Common myeloid progenitor, CD34-positive (primary cell): ENCODE data around the gene CCNDBP1.
"Not testable (repeated sequence)": the region's sequence is repeated elsewhere in the genome, so short reads cannot be mapped to it uniquely, and the experiment has no call there.

Experiments used
- CTCF ChIA-PET: fragments of 350-600 bp; sonication (Branson Sonifier 250); formaldehyde crosslinking; loops from one replicate; lab custom pipeline; 2021; ENCODE audit warnings: antibody characterized with exemption; lab: Charles Lee
- POLR2A ChIA-PET: fragments of 350-600 bp; sonication (Branson Sonifier 250); formaldehyde crosslinking; loops from one replicate; lab custom pipeline; 2021; ENCODE audit warnings: antibody characterized with exemption; lab: Charles Lee
- DNase-seq, 3 donors: peaks; one replicate each; pipeline versions ENCODE4 v3.0.0 to v3.0.0-alpha.2; 2013
- H3K27ac ChIP-seq, 2 experiments: 1 replicate in 1 of 2; 2 replicates in 1 of 2; pipeline ENCODE4 v1.7.0; 2013; ENCODE audit warnings: inconsistent platforms in 2 of 2, low read length in 2 of 2, mild to moderate bottlenecking in 2 of 2, low read depth in 1 of 2, moderate library complexity in 1 of 2; ENCODE audit not compliant: severe bottlenecking in 2 of 2, insufficient read depth in 1 of 2, poor library complexity in 1 of 2
- H3K27me3 ChIP-seq, 5 experiments: replicated peaks in 2 of 5; 1 replicate in 3 of 5; 2 replicates in 2 of 5; pipeline versions ENCODE4 v1.6.1 to v1.7.0; 2013; ENCODE audit warnings: low read length in 4 of 5, mild to moderate bottlenecking in 2 of 5, moderate library complexity in 2 of 5, inconsistent platforms in 1 of 5; ENCODE audit not compliant: insufficient read depth in 5 of 5, control insufficient read depth in 4 of 5
- H3K36me3 ChIP-seq, 4 experiments: 1 replicate in 2 of 4; 2 replicates in 2 of 4; pipeline versions ENCODE4 v1.6.1 to v1.7.0; 2013; ENCODE audit warnings: low read length in 3 of 4, control low read depth in 1 of 4, mild to moderate bottlenecking in 1 of 4; ENCODE audit not compliant: control insufficient read depth in 4 of 4, insufficient read depth in 4 of 4
- H3K4me1 ChIP-seq, 4 experiments: 1 replicate in 3 of 4; 2 replicates in 1 of 4; pipeline versions ENCODE4 v1.6.1 to v1.7.1; 2013; ENCODE audit warnings: low read length in 3 of 4, mild to moderate bottlenecking in 3 of 4, control low read depth in 1 of 4, inconsistent platforms in 1 of 4, moderate library complexity in 1 of 4; ENCODE audit not compliant: control insufficient read depth in 4 of 4, insufficient read depth in 4 of 4; ENCODE audit errors: control extremely low read depth in 1 of 4
- H3K4me3 ChIP-seq, 7 experiments: 1 replicate in 4 of 7; 2 replicates in 3 of 7; pipeline versions ENCODE4 v1.5.1 to v1.7.0; 2013; ENCODE audit warnings: mild to moderate bottlenecking in 7 of 7, low read length in 6 of 7, moderate library complexity in 6 of 7, inconsistent platforms in 2 of 7, low read depth in 2 of 7, control low read depth in 1 of 7; ENCODE audit not compliant: insufficient read depth in 4 of 7, control insufficient read depth in 1 of 7; ENCODE audit errors: extremely low read depth in 1 of 7
- H3K9me3 ChIP-seq, 5 experiments: 1 replicate in 4 of 5; 2 replicates in 1 of 5; pipeline versions ENCODE4 v1.6.1 to v1.7.1; 2013; ENCODE audit warnings: low read length in 4 of 5, mild to moderate bottlenecking in 2 of 5, inconsistent platforms in 1 of 5, low read depth in 1 of 5, moderate library complexity in 1 of 5; ENCODE audit not compliant: control insufficient read depth in 4 of 5, insufficient read depth in 2 of 5; ENCODE audit errors: control extremely low read depth in 1 of 5
- WGBS: methylation state at CpG from one replicate; pipeline ENCODE4 v1.1.5; 2013; ENCODE audit not compliant: insufficient coverage; 5-methylcytosine and 5-hydroxymethylcytosine counted together

Gene CCNDBP1

DNA sequence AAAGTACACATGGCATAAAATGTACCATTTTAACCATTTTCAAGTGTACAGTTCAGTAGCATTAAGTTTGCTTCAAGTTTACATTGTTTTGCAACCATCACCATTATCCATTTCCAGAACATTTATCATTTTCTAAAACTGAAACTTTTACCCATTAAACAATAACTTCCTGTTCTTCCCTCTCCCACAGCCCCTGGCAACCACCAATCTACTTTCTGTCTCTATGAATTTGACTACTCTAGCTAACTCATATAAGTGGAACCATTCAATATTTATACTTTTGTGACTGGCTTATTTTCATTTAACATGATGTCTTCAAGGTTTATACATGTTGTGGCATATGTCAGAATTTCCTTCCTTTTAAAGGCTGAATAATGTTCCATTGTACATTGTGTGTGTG, 31.9 kb upstream of the CCNDBP1 start:
- POLR2A ChIA-PET, result no interaction called here
- H3K27ac ChIP-seq, result peak overlapping the region in 1 of 2 experiments; percentile 14
- no peaks in the 10 kb centered on the region for H3K27me3 ChIP-seq
- peaks cover 0 to 3% (median 0%) of the 10 kb centered on the region in 4 experiments for H3K4me1 ChIP-seq
- H3K9me3 ChIP-seq, result no peaks in the 10 kb centered on the region
- CTCF ChIA-PET, result no interaction called here
- no peak overlapping the region for H3K4me3 ChIP-seq
- DNase-seq, result peak in 2 of 3 donors; percentile 11 to 26
- peaks cover 12 to 59% (median 41%) of the 10 kb centered on the region in 4 experiments for H3K36me3 ChIP-seq

DNA sequence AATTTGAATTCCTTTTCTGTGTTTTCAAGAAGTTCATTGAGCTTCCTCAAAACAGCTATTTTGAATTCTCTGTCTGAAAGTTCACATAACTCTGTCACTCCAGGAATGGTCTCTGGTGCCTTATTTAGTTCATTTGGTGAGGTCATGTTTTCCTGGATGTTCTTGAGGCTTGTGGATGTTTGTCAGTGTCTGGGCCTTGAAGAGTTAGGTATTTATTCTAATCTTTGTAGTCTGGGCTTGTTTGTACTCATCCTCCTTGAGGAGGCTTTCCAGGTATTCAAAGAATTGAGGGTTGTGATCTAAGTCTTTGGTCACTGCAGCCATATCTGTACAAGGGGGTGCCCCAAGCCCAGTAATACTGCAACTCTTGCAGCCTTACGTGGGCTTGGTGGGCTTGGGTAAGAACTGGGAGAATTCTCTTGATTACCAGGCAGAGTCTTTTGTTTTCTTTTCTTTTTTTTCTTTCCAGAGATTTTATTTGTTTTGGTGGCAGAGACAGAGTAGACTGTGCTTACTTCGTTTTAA, 19.3 kb upstream of the CCNDBP1 start:
- Histone ChIP-seq H3K9me3 (peaks cover 0 to 4% (median 0%) of the 10 kb centered on the region in 5 experiments), H3K36me3 (peaks cover 9 to 46% (median 23%) of the 10 kb centered on the region in 4 experiments), H3K4me1 (no peaks in the 10 kb centered on the region), H3K27ac (no peak overlapping the region), H3K4me3 (no peak overlapping the region), H3K27me3 (no peaks in the 10 kb centered on the region)
- no peak for DNase-seq
- CTCF ChIA-PET, result no interaction called here
- WGBS, result no CpG with 5 or more reads among the region's 2 CpGs
- POLR2A ChIA-PET, result interaction anchor here (0.6 kb wide), 1 partner anchor 63 kb away, joined by 6 read pairs; no protein-coding TSS in a partner anchor

GRCh38 chr15:43167261-43167660, 17.9 kb upstream of the CCNDBP1 start:
- peaks cover 13 to 49% (median 21%) of the 10 kb centered on the region in 4 experiments for H3K36me3 ChIP-seq
- H3K4me3 ChIP-seq, H3K27ac ChIP-seq, CTCF ChIA-PET, H3K4me1 ChIP-seq, POLR2A ChIA-PET, H3K27me3 ChIP-seq, DNase-seq, H3K9me3 ChIP-seq: not testable (repeated sequence)
- no CpG with 5 or more reads among the region's 28 CpGs for WGBS

- Histone ChIP-seq H3K27me3 (no peaks in the 10 kb centered on the region), H3K27ac (no peak overlapping the region), H3K4me1 (no peaks in the 10 kb centered on the region), H3K36me3 (peaks cover 18 to 61% (median 28%) of the 10 kb centered on the region in 4 experiments), H3K9me3 (peaks cover 0 to 18% (median 0%) of the 10 kb centered on the region in 5 experiments), H3K4me3 (no peak overlapping the region)
- no peak for DNase-seq
- 100% methylated on average over 2 of the region's 2 CpGs for WGBS
- CTCF ChIA-PET, result interaction anchor here (1.1 to 1.2 kb wide), 2 partner anchors 8 to 65 kb away, joined by 3 read pairs; no protein-coding TSS in a partner anchor
- POLR2A ChIA-PET, result no interaction called here
These were observed 16.8 kb upstream of the CCNDBP1 start for GRCh38 chr15:43168192-43169107.

DNA sequence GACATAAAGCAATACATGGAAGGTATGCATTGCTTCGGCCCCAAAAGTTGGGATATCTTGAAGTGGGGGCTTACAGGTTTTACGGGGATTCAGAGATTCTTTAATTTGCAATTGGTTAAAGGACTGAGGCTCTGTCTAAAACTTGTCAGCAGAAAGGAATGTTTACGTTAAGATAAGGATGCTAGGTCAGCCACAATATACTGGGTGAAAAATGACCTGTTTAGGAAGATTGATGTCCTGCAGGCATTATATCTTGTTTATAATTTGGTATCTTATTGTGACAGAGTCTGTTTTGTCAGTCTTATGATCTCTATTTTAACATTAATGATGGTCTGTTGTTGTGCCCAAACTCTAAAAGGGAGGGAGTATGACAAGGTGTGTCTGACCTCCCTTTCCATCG, 15.3 kb upstream of the CCNDBP1 start:
- ChIA-PET CTCF (no interaction called here), POLR2A (no interaction called here)
- Histone ChIP-seq H3K9me3 (peaks cover 0 to 19% (median 0%) of the 10 kb centered on the region in 5 experiments), H3K4me1 (no peaks in the 10 kb centered on the region), H3K27ac (no peak overlapping the region), H3K27me3 (no peaks in the 10 kb centered on the region), H3K4me3 (no peak overlapping the region), H3K36me3 (peaks cover 17 to 66% (median 32%) of the 10 kb centered on the region in 4 experiments)
- 94% methylated on average over 3 of the region's 4 CpGs for WGBS
- no peak for DNase-seq

DNA sequence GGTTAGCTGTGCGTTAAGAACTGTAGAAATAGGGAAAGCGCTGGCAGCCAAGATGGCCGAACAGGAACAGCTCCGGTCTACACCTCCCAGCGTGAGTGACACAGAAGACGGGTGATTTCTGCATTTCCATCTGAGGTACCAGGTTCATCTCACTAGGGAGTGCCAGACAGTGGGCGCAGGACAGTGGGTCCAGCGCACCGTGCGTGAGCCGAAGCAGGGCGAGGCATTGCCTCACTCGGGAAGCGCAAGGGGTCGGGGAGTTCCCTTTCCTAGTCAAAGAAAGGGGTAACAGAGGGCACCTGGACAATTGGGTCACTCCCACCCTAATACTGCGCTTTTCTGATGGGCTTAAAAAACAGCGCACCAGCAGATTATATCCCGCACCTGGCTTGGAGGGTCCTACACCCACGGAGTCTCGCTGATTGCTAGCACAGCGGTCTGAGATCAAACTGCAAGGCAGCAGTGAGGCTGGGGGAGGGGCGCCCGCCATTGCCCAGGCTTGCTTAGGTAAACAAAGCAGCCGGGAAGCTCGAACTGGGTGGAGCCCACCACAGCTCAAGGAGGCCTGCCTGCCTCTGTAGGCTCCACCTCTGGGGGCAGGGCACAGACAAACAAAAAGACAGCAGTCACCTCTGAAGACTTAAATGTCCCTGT, 9.4 kb upstream of the CCNDBP1 start:
- H3K4me3 ChIP-seq, CTCF ChIA-PET, H3K27me3 ChIP-seq, H3K27ac ChIP-seq, POLR2A ChIA-PET, H3K4me1 ChIP-seq, DNase-seq: not testable (repeated sequence)
- Histone ChIP-seq H3K36me3 (peaks cover 21 to 56% (median 26%) of the 10 kb centered on the region in 4 experiments), H3K9me3 (peaks cover 0 to 24% (median 5%) of the 10 kb centered on the region in 5 experiments)
- WGBS, result 95% methylated on average over 18 of the region's 25 CpGs
